CD4-positive, alpha-beta T cell treated with Interleukin-17A for 4 hours (primary cell): Measurements from ENCODE around the gene BAIAP3.

ENCODE experiments used
- DNase-seq: peaks from one replicate; pipeline ENCODE4 v3.0.0-alpha.2; 2020; ENCODE audit warnings: mixed read lengths

Gene BAIAP3

DNA sequence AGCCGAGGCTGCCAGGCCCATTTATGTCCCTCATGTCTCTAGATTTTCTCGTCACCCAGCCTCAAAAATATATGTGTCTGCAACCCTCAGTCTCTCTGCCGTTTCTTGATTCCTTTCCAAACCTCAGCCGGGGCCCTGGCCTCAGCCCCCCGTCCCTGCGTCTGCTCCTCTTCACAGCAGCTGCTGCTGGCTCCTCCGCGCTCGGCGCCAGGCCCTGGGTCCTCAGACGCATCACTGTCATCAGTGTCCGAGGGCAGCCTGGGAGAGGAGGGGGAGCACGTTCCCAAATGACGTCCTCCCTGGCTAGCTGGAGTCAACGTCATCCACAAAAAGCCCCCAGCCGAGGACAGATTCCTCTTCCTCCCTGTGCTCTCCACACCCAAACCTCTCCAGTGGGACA is 15.9 kb downstream of the BAIAP3 start:
- DNase-seq, result no peak

DNA sequence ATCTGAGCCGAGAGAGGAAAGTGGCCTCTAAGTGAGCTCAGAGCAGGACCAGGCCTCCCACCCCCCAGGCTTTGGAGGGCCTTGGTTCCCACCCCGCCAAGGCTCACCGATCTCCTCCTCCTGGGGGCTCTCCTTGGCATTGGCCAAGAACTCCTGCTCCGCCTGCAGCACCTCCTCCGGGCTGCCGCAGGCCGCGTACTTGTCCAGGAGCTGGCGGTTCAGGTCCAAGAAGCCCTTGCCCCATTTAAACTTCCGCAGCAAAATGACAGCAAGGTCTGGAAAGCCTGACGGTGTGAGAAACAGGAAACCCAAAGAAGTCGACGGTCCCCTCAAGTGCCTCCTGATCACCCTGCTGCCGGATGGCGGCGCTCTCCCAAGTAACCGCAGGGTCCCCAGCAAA is 16.5 kb downstream of the BAIAP3 start:
- no peak for DNase-seq

DNA sequence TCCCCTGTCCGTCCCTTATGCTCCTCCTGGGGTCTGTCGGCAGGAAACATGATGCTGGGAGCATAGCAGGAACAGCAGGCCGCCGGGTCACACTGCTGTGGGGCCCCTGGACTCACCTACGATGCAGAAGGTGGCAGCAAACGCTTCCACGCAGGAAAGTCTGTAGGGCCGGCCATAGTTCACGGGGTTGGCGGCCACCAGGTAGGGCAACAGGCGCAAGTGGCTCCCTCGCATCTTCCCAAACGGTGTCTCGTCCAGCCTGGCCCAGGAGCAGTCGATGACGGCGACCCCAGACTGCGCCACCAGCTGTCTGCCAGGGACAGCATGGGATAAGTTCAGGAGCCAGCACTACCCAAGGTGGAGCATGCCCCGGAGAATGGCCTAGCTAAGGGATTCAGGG is 17.2 kb downstream of the BAIAP3 start:
- no peak for DNase-seq

DNA sequence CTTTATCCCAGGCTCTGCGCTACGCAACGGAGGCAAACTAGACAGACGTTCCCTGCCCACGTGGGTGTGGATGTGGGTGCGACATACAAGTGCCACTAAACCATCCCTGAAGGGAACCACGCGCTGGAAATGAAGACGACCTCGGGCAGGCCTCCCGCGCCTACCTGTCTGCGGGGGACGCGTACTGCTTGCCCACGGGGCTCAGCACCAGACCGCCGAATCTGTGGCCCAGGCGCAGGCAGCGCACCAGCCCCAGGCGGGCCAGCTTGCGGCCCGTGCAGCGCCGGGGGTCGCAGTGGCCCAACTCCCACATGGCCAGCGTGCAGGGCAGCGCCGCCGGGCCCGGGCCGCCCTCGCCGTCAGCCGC is 17.8 kb downstream of the BAIAP3 start:
- DNase-seq, result no peak

DNA sequence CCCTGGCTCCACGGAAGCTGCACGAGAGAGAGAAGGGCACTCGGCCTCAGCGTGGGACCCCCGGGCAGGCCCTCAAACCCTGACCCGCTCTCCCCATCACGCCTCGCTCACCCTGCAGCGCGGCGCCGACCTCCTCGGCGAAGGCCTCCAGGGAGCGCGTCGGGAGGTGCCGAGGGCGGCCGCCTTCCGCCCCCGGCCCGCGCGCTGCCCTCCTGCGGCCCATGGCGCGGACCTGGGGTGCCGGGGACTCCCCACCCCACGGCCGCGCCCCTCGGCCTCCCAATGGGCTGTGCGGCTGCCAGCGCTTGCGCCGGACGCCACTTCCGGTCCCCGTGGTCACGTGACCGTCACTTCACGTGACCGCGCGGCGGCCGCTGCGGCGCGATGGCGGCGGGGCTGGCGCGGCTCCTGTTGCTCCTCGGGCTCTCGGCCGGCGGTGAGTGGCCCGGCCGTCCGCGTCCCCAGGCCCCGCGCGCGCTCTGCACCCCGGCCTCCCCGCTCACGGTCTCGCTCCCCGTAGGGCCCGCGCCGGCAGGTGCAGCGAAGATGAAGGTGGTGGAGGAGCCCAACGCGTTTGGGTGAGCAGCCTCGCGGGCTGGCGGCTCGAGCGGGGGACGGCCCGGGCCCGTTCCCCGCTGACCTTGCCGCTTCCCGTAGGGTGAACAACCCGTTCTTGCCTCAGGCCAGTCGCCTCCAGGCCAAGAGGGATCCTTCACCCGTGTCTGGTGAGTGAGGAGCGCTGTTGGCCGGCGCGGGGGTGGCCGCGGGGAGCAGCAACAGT is 18.3 kb downstream of the BAIAP3 start, which contains the start of the genes GNPTG and TSR3:
Gene GNPTG, plus strand, starts transcription at position 350 of the 781 bp plus-strand sequence. Its CDS starts 35 bp downstream, at position 385.
Gene TSR3, minus strand, starts transcription at position 297 of the 781 bp plus-strand sequence. Its CDS starts 74 bp downstream, at position 223.
- DNase-seq, result peak; percentile 88

DNA sequence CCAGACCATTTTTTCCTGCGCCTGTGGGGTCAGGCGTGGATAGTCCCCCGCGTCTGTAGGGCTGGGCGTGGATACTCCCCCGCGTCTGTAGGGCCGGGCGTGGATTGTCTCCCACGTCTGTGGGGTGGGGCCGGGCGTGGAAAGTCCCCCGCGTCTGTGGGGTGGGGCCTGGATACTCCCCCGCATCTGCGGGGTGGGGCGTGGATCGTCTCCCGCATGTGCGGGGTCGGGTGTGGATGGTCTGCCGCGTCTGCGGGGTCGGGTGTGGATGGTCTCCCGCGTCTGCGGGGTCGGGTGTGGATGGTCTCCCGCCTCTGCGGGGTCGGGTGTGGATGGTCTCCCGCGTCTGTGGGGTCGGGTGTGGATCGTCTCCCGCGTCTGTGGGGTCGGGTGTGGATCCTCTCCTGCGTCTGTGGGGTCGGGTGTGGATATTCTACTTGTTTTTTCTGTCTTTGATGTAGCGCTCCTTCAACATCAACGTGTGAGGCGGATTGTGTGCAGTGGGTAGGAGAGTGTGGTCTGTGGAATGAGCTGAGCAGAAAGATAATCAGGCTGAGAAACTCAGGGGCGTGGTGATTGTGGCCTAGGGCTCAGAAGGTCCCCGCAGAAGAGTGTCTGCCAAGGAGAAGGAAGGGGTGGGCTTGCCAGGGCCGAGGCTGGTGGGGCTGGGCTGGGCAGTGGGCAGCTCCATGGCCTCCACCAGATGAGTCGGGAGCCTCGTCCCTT is 21.5 kb downstream of the BAIAP3 start:
- no peak for DNase-seq

DNA sequence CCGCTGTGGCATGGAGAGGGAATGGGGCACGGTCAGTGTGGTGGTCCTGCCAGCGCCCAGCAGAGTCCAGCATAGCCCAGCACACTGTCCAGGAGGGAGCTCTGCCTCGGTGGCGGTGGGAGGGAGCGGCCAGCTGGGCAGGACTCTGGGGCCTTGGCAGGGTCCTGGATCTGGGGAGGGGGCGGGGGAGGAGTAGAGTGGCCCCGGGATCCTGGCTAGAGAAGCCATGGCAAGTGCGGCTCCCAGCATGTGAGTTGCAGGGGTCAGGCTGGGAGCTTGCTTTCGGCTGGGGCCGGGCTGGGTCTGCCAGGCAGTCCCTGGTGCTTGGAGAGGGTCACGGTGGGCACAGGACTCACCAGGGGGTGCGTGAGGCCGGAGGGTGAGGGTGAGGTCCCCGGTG is 22.1 kb downstream of the BAIAP3 start:
- DNase-seq, result no peak

DNA sequence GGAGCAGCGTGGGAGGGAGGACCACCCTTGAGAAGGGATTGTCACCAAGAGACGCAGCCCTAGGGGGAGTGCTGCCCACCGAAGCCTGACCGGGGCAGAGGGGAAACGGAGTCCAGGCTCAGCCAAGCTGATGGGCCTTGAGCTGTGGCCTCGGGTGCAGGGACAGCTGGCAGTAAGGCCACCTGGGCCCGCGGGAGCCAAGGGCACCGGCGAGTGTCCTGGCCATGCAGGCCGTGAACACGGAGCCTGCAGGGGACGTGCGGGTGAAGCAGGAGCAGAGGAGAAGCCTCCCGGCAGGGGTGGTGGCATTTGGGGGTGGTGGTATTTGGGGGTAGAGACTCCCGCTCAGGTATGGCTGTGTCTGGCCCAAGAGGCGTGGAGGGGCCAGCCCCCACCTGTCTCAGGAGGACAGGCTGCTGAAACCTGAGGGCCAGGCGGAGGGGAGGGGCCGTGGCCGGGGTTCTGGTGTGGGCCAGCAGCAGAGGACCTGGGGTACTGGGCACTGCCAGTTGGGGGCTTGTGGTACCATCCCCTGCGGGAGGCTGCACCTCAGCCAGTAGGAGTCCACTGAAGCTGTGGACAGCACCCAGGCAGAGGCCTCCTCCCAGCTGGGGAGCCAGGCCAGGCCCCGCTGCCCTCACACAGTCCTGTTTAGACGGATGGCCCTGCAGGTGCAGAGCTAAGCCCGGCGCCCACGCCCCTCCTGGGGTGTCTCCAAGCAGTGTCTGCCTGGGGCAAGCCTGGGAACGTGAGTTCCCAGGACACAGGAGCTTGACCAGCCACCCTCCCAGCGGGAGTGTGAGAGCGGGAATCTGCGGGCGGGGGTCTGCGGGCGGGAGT is 22.8 kb downstream of the BAIAP3 start:
- DNase-seq, result no peak

DNA sequence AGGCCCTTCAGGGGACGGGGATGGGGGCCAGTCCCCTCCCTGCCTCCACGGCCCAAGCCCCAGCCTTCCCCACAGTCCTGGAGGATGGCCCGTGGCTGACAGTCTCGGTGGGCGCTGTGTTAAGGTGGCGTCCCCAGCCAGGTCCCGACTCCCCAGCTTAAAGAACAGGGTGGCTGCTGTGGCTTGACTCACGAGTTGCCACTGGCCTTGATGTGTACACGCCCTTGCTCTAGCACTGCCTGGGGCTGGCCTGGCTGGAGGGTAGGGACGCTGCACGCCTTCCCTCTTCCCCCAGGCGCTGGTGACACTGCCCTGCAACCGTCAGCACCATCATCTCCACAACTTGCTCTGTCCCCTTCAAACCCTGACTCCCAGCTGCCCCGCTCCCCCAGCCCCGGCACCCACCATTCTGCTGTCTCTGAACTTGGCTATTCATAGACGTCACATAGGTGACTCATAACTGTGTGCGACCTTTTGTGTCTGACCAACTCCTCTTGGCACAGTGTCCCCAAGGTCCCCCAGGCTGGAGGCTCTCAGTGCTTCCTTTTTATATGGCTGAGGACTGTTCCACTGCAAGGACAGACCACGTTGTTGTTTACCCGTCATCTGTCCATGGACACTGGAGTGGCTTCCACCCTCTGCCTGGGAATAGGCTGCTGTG is 24.6 kb downstream of the BAIAP3 start:
- no peak for DNase-seq

DNA sequence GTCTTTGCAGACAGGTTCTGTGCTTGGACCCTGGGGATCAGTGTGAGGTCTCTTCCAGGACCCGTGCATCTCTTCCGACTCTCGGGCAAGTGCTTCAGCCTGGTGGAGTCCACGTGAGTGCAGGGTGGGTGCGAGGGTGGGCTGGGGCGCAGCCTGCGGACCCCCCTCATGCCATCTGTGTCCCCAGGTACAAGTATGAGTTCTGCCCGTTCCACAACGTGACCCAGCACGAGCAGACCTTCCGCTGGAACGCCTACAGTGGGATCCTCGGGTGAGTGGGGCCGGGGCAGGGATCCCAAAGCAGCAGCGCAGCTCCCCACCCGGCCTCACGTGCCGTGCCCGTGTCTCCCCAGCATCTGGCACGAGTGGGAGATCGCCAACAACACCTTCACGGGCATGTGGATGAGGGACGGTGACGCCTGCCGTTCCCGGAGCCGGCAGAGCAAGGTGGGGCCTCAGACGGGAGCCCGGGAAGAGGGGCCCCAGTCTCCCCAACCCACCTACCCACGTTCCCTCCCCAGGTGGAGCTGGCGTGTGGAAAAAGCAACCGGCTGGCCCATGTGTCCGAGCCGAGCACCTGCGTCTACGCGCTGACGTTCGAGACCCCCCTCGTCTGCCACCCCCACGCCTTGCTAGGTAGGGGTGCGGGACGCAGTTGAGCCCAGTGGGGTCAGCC is 28.4 kb downstream of the BAIAP3 start:
- no peak for DNase-seq

DNA sequence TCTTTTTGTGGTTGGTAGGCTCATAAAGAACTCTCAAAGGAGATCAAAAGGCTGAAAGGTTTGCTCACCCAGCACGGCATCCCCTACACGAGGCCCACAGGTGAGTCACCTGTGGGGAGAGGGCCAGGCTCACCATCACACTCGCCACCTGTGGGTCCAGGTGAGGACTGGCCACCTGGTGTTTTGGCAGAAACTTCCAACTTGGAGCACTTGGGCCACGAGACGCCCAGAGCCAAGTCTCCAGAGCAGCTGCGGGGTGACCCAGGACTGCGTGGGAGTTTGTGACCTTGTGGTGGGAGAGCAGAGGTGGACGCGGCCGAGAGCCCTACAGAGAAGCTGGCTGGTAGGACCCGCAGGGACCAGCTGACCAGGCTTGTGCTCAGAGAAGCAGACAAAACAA is 29.4 kb downstream of the BAIAP3 start:
- no peak for DNase-seq

DNA sequence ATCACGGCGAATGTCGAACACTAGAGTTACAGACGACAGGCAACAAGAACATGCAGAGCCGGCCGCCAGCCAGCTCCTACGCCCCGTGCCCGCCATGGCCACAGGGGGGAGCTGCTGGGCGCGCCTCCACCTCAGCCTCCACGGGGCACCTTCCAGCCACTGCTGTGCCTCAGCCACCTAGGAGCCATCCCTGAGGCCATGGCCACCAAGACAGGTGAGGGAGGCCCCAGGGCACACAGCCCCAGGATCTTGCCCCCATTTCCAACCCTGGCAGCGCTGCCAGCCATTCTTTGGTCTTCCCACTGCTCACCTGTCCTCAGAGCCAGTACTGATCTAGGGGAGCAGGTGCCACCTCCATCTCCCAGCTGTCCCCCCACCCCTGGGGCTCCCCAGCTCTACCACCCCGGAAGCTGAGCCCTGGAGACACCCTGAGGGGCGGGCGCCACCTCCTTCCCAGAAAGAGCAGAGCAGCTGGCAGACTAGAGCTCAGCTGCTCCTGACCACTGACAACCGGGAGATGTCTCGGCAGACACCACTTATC is 30.1 kb downstream of the BAIAP3 start:
- DNase-seq, result peak; percentile 76

DNA sequence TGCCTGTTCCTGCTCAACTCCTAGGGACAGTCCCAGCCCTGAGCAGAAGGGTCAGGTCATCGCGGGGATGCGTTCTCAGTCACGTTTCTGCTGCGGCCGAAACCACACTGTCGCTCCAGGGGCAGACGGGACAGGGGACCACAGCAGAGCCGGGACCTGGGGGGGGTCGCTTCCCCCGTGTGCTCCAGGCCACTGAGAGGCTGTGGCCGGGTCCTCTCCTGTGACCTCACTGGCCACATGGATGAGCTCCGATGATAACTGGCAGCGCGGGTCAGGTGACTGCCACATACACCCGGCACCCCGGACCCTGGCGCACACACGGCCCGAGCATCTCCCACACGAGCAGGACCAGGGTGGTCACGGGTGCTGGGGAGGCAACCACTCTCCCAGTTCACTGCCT is 31.1 kb downstream of the BAIAP3 start:
- no peak for DNase-seq

DNA sequence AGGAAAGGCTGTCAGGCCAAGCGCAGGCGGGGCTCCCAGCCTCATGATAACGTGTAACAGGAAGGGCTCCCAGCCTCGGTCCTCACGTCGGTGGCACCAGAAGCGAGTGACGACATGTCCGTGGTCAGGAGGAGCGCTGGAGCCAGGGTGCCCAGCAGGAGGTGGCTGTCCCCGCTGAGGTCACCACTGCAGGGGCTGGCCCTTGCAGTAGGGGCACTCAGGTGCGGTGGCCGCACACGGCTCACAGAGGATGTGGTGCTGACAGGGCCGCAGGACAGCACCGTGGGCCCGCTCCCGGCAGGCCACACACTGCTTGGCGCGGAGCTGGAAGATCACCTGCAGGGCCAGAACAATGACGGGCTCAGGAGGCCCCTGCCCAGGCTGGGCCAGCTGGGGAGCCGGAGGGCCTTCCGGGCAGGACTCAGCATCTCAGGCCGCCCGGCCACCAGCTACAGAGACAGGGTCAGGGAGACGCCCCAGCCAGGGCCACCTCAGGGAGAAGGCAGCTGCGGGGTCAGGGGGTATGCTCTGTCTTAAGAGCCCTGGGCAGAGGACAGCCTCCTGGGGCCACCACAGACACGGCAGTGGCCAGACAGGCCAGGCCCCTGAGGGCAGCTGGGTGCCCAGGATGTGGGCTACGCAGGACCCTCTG is 32.7 kb downstream of the BAIAP3 start:
- DNase-seq, result no peak

DNA sequence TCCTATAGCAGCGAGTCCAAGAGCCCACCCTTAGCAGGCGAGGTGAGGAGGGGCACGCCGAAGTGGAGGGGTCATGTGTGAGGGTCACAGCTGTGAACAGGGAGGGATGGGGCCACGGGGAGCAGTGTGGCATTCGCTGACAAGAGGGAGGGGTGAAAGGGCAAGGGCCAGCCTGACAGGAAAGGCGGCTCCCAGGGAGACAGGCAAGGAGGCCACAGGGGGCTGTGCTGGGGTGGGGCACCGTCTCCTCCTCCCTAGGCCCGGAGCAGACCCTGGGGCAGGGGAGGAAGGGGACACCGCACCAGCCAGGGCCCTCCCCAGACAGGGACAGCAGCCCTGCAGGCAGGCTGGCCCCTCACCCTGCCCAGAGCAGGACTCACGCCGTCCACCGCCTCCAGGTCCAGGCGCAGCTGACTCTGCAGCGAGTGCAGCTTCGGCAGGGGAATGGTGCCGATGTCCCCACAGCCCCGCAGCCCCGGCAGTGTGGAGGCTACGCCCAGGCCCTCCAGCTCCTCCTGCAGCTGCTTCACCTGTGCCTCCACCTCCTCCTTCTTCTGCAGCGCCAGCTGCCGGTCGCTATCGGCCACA is 33.4 kb downstream of the BAIAP3 start:
- DNase-seq, result no peak

DNA sequence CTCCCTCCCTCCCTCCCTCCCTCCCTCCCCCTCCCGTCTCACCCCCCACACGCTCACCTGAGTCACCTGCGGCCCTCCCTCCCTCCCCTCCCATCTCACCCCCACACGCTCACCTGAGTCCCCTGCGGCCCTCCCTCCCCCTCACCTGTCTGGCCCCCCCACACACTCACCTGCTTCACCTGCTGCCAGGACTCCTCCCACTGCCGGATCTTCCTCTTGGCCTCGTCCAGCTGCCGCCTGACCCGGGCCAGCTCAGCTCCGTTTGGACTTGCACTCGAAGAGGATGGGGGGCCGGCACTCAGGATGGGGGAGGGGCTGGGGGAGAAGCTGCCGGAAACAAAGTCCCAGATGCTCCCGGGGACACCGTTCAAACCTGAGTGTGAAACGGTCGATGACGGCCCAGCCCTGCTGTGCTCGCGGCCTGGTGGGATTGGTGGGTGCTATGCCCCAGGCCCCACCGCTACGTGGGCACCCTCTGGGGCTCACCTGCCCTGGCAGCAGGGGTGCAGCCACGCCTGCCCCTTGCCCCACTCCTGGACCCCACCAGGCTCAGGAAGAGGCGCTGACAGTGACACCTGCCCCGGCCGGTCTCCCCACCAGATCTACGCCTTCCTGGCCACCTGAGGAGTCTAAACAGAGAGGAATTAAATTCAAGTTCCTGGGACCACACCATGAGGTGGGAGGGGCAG is 34.2 kb downstream of the BAIAP3 start:
- no peak for DNase-seq

DNA sequence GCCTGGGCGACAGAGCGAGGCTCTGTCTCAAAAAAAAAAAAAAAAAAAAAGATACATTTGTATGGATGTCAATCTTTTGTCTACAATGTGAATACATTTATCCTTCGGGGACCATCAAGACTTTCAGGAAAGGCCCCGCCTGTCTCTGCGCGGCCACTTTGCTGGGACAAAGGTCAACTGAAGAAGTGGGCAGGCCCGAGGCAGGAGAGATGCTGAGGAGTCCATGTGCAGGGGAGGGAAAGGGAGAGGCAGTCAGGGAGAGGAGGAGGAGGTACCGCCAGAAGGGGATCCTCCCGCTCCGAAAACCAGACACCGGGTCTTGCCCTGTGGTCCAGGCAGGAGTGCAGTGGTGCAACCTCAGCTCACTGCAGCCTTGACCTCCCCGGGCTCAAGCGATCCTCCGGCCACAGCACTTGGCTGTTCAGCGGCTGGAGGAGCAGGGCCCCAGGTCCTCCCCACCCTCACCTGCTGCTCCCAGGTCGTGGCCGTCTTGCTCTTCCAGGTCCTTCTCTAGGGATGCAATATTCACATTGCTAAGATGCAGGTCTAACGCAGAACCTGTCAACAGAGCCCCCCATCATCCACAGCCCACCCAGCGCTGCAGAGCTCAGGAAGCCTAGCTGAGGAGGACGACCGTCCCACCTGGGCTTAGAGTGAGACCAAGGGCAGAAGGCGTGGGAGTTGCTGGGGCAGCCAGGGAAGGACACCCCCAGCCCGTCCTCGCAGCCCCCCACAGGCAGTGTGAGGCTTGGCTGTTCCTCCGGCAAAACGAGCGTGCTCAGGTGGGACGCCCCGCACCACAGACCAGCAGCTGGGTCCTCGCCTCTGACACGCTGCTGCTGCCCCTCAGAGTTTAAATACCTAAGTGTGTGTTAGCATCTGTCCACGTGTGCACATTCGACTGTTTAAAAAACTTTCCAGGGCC is 37.9 kb downstream of the BAIAP3 start:
- DNase-seq, result no peak

DNA sequence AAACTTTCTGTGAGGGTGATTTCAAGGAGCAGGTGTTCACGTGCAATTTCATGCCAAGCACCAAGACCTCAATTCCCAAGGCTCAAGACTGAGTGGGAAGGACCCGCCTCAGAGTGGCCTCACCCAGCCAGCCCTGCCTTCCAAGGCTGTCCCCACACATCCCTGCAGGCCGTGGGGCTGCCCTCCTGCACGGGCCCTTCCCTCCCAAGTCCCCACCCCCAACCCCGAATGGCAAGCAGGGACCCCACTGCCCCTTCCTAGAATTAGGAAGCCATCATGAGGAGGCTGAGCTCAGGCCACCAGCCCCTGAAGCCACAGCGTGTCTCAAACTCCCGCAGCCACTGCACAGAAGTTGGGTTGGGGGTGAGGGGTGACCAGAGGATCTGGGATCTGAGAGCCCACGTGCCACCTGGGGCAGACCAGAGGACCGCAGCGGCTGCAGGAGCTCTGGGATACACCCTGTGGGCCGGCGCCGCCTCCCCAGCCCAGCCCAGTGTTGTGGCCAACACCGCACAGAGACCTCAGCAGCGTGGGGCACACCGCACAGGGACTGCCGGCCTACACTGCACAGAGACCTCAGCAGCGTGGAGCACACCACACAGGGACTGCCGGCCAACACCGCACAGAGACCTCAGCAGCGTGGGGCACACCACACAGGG is 39.0 kb downstream of the BAIAP3 start:
- no peak for DNase-seq
